Tibial nerve (tissue), 4 donors: ENCODE data around the gene SLC38A1.

Experiments used
- EP300 ChIP-seq, 2 donors: sonication (generic); formaldehyde crosslinking; IDR thresholded peaks; one replicate each; pipeline ENCODE4 v1.6.1; 2017; ENCODE audit warnings: antibody characterized with exemption in 2 of 2, mild to moderate bottlenecking in 1 of 2
- POLR2A ChIP-seq, 2 donors: fragments of 450-650 bp; IDR thresholded peaks; one replicate each; pipeline ENCODE4 v1.6.1; 2017; ENCODE audit warnings: antibody characterized with exemption in 2 of 2, mild to moderate bottlenecking in 2 of 2, moderate library complexity in 2 of 2
- TF ChIP-seq, protein P1 (sequence below), 5 experiments: fragments of 200-600 bp in 3 of 5; fragments of 450-650 bp in 2 of 5; sonication (generic) in 3 of 5; IDR thresholded peaks; one replicate each; pipeline ENCODE4 v1.5.1; 2016 to 2019; ENCODE audit warnings: antibody characterized with exemption in 5 of 5, mild to moderate bottlenecking in 3 of 5, moderate library complexity in 2 of 5

DNA sequence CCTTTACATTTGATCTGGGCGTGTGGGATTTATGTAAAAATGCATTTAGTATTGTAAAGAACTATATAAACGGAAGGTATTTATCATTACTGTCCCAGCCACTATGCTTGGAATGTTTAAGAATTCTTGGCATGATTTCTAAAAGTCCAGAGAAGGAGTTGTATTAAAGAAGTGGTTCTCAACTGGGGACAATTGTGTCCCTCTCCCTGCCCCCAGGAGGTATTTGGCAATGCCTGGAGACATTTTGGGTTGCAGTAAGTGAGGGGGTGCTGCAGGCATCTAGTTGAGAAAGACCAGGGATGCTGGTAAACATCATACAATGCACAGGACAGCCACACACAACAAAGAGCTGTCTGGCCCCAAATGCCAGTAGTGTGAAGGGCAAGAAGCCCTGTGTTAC is 7.2 kb downstream of the SLC38A1 start:
- TF ChIP-seq POLR2A (IDR thresholded peaks at IDR 0.05) = no peak
- TF ChIP-seq, protein P1, sequence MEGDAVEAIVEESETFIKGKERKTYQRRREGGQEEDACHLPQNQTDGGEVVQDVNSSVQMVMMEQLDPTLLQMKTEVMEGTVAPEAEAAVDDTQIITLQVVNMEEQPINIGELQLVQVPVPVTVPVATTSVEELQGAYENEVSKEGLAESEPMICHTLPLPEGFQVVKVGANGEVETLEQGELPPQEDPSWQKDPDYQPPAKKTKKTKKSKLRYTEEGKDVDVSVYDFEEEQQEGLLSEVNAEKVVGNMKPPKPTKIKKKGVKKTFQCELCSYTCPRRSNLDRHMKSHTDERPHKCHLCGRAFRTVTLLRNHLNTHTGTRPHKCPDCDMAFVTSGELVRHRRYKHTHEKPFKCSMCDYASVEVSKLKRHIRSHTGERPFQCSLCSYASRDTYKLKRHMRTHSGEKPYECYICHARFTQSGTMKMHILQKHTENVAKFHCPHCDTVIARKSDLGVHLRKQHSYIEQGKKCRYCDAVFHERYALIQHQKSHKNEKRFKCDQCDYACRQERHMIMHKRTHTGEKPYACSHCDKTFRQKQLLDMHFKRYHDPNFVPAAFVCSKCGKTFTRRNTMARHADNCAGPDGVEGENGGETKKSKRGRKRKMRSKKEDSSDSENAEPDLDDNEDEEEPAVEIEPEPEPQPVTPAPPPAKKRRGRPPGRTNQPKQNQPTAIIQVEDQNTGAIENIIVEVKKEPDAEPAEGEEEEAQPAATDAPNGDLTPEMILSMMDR (IDR thresholded peaks at IDR 0.05) = no peak
- TF ChIP-seq EP300 (IDR thresholded peaks at IDR 0.05) = no peak
